Neuron (in vitro differentiated cells): ENCODE measurements around the gene ZNF407.

Experiments used
- H2AFZ ChIP-seq: one replicate; pipeline ENCODE4 v1.6.1; 2013; ENCODE audit warnings: low read depth, mild to moderate bottlenecking, inconsistent platforms, low read length, moderate library complexity
- H3K27me3 ChIP-seq: one replicate; pipeline ENCODE4 v1.6.1; 2013; ENCODE audit warnings: low read length; ENCODE audit not compliant: insufficient read depth
- H3K36me3 ChIP-seq: one replicate; pipeline ENCODE4 v1.6.1; 2013; ENCODE audit warnings: low read length; ENCODE audit not compliant: insufficient read depth
- H3K4me1 ChIP-seq: one replicate; pipeline ENCODE4 v1.6.1; 2013; ENCODE audit warnings: low read length; ENCODE audit not compliant: insufficient read depth
- H3K4me3 ChIP-seq: 2 replicates; pipeline ENCODE4 v1.5.1; 2013; ENCODE audit warnings: mild to moderate bottlenecking, low read length, moderate library complexity
- H3K9me3 ChIP-seq: one replicate; pipeline ENCODE4 v1.6.1; 2013; ENCODE audit warnings: low read length

Gene ZNF407

DNA sequence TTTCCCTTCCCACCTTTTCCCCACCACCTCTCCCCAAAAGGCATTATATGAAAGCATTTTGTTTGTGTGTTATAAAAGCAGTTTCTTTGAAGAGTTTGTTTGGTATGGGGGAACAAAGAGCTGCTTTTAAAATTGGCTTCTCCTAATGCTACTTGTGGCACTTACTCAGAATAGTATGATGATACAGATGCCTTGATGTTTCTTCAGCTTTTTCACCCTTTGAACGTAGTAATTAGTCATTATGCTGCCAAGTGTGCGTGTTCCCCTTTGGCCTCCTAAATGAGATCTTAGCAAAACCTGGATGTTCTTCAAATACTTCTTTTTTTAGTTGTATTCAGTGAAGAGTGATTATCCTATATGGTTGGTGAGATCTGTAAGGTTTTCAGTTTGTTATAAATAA, 427.9 kb downstream of the ZNF407 start:
- no peaks in the 10 kb centered on the region for H3K9me3 ChIP-seq
- H3K4me1 ChIP-seq, result no peaks in the 10 kb centered on the region
- no peak overlapping the region for H2AFZ ChIP-seq
- H3K36me3 ChIP-seq, result no peaks in the 10 kb centered on the region
- no peak overlapping the region for H3K4me3 ChIP-seq
- H3K27me3 ChIP-seq, result no peaks in the 10 kb centered on the region

DNA sequence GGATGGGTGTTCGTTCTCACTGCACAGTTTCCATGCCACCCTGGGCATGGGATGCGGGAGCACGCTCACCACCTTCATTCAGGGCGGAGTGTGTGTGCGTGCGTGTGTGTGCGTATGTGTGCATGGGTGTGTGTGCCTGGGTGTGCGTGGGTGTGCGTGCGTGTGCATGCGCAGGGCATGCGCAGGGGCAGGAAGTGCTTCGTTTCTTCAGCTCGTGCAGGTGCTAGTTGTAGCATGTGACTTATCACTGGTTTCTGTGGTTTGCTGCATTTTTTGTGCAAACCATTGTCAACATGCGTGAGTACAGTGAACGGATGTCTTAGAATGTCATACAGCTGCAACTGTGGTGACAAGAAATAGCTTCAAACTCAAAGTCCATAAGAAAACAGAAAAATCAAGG, 431.8 kb downstream of the ZNF407 start:
- Histone ChIP-seq H3K27me3 (no peaks in the 10 kb centered on the region), H3K4me1 (no peaks in the 10 kb centered on the region), H3K36me3 (no peaks in the 10 kb centered on the region), H3K4me3 (no peak overlapping the region), H2AFZ (no peak overlapping the region), H3K9me3 (no peaks in the 10 kb centered on the region)

DNA sequence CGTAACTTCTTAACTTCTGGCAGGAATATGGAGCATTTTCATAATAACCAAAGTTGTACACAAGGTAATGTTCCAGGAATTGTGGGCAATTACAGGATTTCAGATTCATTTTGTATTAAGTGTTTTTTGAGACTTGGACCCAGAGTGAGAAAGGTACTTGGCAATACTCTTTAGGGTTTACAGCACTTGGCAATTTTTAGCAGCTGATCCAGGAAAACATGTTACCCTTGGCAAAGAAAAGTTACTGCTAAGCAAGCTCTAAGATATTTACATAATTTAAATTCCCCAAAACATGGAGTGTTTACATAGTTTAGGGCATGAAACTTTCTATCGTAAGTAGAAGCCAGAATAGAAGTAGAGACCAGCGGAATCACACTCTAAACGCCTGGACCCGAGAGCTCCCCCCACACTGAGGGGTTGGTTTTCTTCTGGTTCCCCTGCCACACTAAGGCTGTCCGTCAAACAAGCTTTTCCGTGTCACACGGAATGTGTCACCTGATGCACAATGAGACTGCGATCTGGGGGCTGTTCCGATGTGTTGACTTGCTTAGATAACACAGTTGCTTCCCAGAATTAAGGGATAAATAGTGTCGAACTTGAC, 434.1 kb downstream of the ZNF407 start:
- Histone ChIP-seq H3K36me3 (no peaks in the 10 kb centered on the region), H3K27me3 (no peaks in the 10 kb centered on the region), H3K4me1 (no peaks in the 10 kb centered on the region), H3K4me3 (no peak overlapping the region), H2AFZ (no peak overlapping the region), H3K9me3 (no peaks in the 10 kb centered on the region)

DNA sequence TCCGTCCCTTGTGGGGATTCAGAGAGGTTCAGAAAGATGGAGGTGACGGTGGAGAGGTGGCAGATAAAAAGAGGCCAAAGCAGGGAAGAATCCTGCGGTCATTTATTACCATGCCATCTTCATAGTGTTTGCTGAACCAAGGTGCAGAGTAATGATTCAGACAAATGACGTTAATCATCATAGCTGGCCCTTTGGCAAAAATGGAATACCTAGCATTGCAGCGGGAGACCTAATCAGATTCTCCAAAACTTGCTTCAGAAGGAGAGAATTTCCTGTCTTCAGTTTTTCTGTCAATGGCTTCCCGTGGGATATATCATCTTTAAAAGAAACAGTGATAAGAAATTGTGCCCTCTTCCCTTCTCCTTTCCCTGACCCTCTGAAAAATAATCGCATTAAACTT, 435.8 kb downstream of the ZNF407 start:
- Histone ChIP-seq H3K4me3 (no peak overlapping the region), H3K4me1 (no peaks in the 10 kb centered on the region), H2AFZ (no peak overlapping the region), H3K9me3 (no peaks in the 10 kb centered on the region), H3K27me3 (no peaks in the 10 kb centered on the region), H3K36me3 (no peaks in the 10 kb centered on the region)

DNA sequence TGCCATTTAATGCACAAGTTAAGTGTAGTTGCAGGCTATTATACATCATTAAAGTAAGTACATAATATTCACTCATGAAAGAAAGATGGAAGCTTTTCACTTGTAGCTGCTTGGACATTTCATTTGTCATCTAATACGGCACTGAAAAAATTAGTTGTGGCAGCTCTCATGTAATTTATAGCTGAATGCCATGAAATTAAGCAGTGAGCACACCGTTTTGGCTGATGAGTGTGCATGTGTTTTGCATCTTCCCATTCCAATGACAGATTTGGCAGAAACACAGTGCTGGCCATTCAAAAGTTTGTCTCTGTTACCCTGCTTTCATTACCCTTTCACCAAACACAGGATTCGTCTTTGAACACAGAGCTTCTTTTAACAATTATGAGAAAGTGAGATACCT, 437.3 kb downstream of the ZNF407 start:
- H3K4me1 ChIP-seq, result no peaks in the 10 kb centered on the region
- no peak overlapping the region for H3K4me3 ChIP-seq
- H2AFZ ChIP-seq, result no peak overlapping the region
- no peaks in the 10 kb centered on the region for H3K9me3 ChIP-seq
- no peaks in the 10 kb centered on the region for H3K27me3 ChIP-seq
- H3K36me3 ChIP-seq, result no peaks in the 10 kb centered on the region

DNA sequence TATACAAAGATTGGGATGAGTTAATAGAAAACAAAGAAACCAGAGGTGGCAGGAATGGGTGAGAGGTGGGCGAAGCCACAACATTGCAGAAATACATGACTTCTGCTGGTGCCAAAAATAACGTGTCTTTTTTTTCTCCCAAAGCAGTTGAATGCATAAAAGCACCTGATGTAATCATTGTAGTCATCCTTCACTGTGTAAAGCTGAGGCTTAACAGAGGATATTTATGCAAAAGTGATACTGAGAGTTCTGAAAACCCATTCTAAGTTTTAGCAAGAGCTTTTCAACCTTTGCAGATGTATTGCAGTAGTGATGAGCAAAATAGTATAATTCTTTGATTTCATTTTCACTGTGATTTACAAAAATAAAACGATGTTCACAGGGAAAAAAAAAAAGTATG, 438.3 kb downstream of the ZNF407 start:
- no peaks in the 10 kb centered on the region for H3K9me3 ChIP-seq
- no peak overlapping the region for H2AFZ ChIP-seq
- no peaks in the 10 kb centered on the region for H3K27me3 ChIP-seq
- H3K4me3 ChIP-seq, result no peak overlapping the region
- no peaks in the 10 kb centered on the region for H3K4me1 ChIP-seq
- H3K36me3 ChIP-seq, result no peaks in the 10 kb centered on the region

DNA sequence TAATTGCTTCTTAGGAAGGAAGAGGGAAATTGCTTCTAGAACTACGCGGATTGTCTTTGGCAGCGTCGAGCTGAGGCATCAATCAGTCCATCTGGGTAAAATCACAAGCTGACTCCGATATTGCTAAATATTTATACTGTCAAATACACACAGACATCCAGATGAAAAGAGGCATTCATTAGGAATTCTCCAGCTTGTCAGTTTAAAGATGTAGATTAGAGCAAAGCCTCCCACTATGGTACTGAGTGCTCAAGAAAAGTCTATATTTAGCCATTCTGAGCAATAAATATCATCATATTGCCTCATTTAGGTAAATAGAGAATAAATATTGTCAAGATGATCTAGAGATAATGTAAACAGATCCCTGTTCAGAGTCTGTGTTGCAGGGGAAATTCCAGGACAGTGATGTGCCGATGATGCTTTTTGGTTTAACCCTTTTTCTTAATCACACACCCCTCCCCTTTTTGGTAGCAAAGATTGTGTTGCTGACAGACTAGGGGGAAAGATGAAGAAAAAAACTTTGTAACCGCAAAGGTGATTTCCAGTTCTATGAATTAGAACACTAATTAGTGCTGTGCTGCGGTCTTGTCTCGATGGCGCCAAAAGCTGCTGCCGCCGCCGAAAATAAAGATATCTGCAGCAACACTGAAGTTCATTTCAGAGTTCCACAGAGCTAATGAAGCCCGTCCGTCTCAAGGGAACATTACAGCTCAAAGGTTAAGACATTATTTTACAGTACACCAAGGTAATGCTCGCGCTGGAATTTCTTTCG, 439.4 kb downstream of the ZNF407 start:
- Histone ChIP-seq H2AFZ (no peak overlapping the region), H3K36me3 (no peaks in the 10 kb centered on the region), H3K4me1 (no peaks in the 10 kb centered on the region), H3K9me3 (no peaks in the 10 kb centered on the region), H3K4me3 (no peak overlapping the region), H3K27me3 (no peaks in the 10 kb centered on the region)

DNA sequence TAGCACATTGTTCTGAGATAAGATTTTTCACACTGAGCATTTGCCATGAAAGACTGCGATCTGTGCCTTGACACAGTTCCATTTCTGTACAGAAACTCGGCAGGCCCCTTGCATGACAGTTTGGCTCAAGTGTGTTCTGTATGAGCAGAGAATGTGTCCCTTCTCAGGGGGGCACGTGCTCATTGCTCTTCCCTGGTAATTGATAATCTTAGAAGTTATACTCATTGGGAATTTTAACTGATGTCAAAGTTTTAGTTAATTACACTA, 440.0 kb downstream of the ZNF407 start:
- no peaks in the 10 kb centered on the region for H3K36me3 ChIP-seq
- no peak overlapping the region for H2AFZ ChIP-seq
- H3K27me3 ChIP-seq, result no peaks in the 10 kb centered on the region
- H3K4me3 ChIP-seq, result no peak overlapping the region
- H3K9me3 ChIP-seq, result no peaks in the 10 kb centered on the region
- no peaks in the 10 kb centered on the region for H3K4me1 ChIP-seq

DNA sequence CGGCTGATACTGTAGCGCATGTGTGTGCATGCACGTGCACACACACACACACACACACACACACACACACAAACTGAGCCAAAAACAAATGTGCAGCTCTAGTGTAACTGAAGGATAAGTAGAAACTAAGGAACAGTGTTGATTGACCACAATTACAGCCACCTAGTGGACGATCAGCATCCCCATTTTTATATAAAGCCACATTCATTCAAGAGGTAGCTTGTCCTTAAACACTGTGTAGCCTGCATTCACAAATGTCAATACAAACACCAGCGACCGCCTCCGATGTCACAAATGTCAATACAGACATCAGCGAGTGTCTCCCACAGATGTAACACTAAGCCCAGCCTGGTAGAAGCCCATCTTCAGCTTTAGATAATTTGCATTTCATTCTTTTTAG, 443.9 kb downstream of the ZNF407 start:
- no peaks in the 10 kb centered on the region for H3K9me3 ChIP-seq
- H3K36me3 ChIP-seq, result no peaks in the 10 kb centered on the region
- H2AFZ ChIP-seq, result no peak overlapping the region
- H3K4me3 ChIP-seq, result no peak overlapping the region
- no peaks in the 10 kb centered on the region for H3K27me3 ChIP-seq
- peaks cover 7% of the 10 kb centered on the region for H3K4me1 ChIP-seq

DNA sequence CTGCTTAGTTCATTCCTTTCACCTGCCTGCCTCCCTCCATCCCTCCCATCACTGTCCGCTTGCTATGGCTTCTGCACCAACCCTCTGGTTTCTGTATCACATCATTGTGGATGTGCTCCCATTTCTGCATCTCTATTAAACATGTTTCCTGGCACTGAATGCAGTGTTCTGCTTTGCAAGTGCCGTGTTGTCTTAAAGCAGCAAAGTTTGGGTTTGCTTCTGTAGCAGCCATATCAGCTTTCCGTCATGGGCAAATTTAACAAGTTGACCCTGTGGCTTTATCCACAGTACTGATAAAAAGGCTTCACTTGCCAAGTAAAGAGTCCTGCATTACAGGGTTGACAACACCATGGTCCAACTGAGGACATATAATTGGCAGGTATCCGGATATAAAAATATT, 445.8 kb downstream of the ZNF407 start:
- H3K4me1 ChIP-seq, result peaks cover 7% of the 10 kb centered on the region
- no peaks in the 10 kb centered on the region for H3K9me3 ChIP-seq
- no peaks in the 10 kb centered on the region for H3K36me3 ChIP-seq
- no peaks in the 10 kb centered on the region for H3K27me3 ChIP-seq
- H2AFZ ChIP-seq, result no peak overlapping the region
- H3K4me3 ChIP-seq, result no peak overlapping the region

DNA sequence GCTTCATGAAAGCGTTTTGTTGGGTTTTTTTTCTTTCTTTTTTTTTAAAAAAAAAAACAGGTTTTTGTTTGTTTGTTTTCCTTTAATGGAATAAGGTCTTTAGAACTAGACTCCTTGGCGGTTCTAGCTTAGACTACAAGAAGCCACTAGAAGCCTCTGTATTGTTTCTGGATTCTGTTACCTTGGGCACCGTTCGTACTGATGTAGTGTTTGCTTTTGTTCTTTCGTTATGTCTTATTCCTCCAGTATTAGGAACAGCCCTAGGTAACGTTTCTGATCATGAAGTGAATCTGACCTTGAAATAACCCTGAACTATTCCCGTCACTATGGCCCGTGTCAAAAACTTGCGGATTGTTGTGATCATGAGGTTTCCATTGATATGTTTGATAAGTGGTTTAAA, 446.6 kb downstream of the ZNF407 start:
- no peak overlapping the region for H3K4me3 ChIP-seq
- H3K4me1 ChIP-seq, result peaks cover 7% of the 10 kb centered on the region
- no peaks in the 10 kb centered on the region for H3K36me3 ChIP-seq
- no peak overlapping the region for H2AFZ ChIP-seq
- no peaks in the 10 kb centered on the region for H3K27me3 ChIP-seq
- H3K9me3 ChIP-seq, result no peaks in the 10 kb centered on the region

DNA sequence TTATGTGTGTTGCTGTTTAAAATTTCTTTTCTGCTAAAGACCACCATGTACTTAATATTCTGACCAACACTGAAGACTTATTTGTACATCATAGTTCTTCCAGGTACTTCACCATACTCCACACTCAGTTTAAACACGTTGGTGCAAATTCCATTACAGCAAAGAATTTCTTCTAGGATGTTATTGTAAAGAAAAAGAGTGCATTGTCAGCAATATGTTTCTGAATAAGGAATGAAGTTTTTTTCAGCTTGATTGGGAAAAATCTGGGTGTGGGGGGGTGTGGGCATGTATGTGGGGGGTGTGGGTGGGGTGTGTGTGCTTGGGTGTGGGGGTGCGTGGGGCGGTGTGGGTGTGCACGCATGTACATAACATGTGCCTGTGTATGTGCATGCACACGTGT, 447.1 kb downstream of the ZNF407 start:
- Histone ChIP-seq H3K4me1 (peaks cover 7% of the 10 kb centered on the region), H3K4me3 (no peak overlapping the region), H3K36me3 (no peaks in the 10 kb centered on the region), H3K9me3 (no peaks in the 10 kb centered on the region), H3K27me3 (no peaks in the 10 kb centered on the region), H2AFZ (no peak overlapping the region)

DNA sequence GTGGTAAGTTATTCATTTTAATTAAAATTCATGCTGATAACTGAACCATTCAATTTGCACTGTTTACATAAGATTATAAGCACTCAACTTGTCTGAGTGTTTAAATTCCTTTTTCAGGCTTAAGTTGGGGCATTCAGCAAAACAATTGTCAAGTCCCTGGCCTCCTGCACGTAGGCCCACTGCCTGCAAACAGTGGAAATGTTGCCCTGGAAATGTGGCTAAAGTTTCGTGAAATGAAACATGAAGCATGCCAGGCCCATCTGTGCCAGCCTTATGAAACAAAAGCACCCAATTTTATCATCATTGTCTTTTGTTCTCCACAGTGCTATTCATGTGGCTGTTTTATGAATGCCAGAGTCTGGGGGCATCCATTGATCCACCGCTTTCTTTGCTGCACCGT, 447.6 kb downstream of the ZNF407 start:
- Histone ChIP-seq H2AFZ (no peak overlapping the region), H3K27me3 (no peaks in the 10 kb centered on the region), H3K4me3 (no peak overlapping the region), H3K36me3 (no peaks in the 10 kb centered on the region), H3K4me1 (peaks cover 7% of the 10 kb centered on the region), H3K9me3 (no peaks in the 10 kb centered on the region)
